CD14-positive monocyte (primary cell): ENCODE results near the gene EVA1C. TPM values are rescaled to one million over a fixed set of nuclear protein-coding genes. Genes with fewer than 3 reads are reported as not detected.

Experiments used
- DNase-seq, 3 donors: peaks; one replicate each; pipeline ENCODE4 v3.0.0-alpha.2; 2011 to 2022
- H2AFZ ChIP-seq: 2 replicates; pipeline ENCODE4 v1.6.0; 2012; ENCODE audit warnings: mild to moderate bottlenecking, low read depth, low read length, inconsistent platforms; ENCODE audit not compliant: insufficient read depth, poor library complexity, severe bottlenecking
- H3K27ac ChIP-seq, 2 donors: 1 replicate in 1 of 2; 2 replicates in 1 of 2; pipeline ENCODE4 v1.5.1; 2012 to 2013; ENCODE audit warnings: low read length in 2 of 2, control low read depth in 1 of 2, inconsistent platforms in 1 of 2, low read depth in 1 of 2, mild to moderate bottlenecking in 1 of 2
- H3K27me3 ChIP-seq, 2 donors: one replicate each; pipeline versions ENCODE4 v1.6.0 to v1.6.1; 2011 to 2013; ENCODE audit warnings: low read length in 2 of 2; ENCODE audit not compliant: control insufficient read depth in 2 of 2, insufficient read depth in 2 of 2
- H3K36me3 ChIP-seq, 2 donors: replicated peaks in 1 of 2; 1 replicate in 1 of 2; 2 replicates in 1 of 2; pipeline versions ENCODE4 v1.5.1 to v1.6.1; 2012 to 2013; ENCODE audit warnings: low read length in 2 of 2, control low read depth in 1 of 2, inconsistent platforms in 1 of 2, mild to moderate bottlenecking in 1 of 2; ENCODE audit not compliant: insufficient read depth in 2 of 2, control insufficient read depth in 1 of 2
- H3K4me1 ChIP-seq, 2 donors: 1 replicate in 1 of 2; 2 replicates in 1 of 2; pipeline versions ENCODE4 v1.5.1 to v1.6.1; 2012 to 2013; ENCODE audit warnings: low read length in 2 of 2, control low read depth in 1 of 2, inconsistent platforms in 1 of 2, mild to moderate bottlenecking in 1 of 2, moderate library complexity in 1 of 2; ENCODE audit not compliant: insufficient read depth in 2 of 2, control insufficient read depth in 1 of 2
- H3K4me2 ChIP-seq: replicated peaks from 2 replicates; pipeline ENCODE3; 2012; ENCODE audit warnings: low read length, moderate library complexity, mild to moderate bottlenecking; ENCODE audit not compliant: poor library complexity, severe bottlenecking; ENCODE audit errors: extremely low read depth
- H3K4me3 ChIP-seq, 3 experiments: fragments of 200-600 bp in 1 of 3; sonication (generic) in 1 of 3; replicated peaks in 1 of 3; 1 replicate in 2 of 3; 2 replicates in 1 of 3; pipeline ENCODE4 v1.5.1; 2011 to 2013; ENCODE audit warnings: low read length in 3 of 3, mild to moderate bottlenecking in 3 of 3, control low read depth in 2 of 3, low read depth in 2 of 3, inconsistent platforms in 1 of 3, moderate library complexity in 1 of 3
- H3K79me2 ChIP-seq: 2 replicates; pipeline ENCODE4 v1.6.0; 2012; ENCODE audit warnings: mild to moderate bottlenecking, control low read depth, inconsistent platforms, low read length, moderate library complexity; ENCODE audit not compliant: insufficient read depth
- H3K9ac ChIP-seq: 2 replicates; pipeline ENCODE4 v1.6.0; 2017; ENCODE audit warnings: low read length, mild to moderate bottlenecking; ENCODE audit not compliant: insufficient read depth, poor library complexity, severe bottlenecking
- H3K9me3 ChIP-seq, 2 donors: replicated peaks in 1 of 2; 1 replicate in 1 of 2; 2 replicates in 1 of 2; pipeline versions ENCODE4 v1.5.1 to v1.6.1; 2012 to 2013; ENCODE audit warnings: low read length in 2 of 2, control low read depth in 1 of 2; ENCODE audit not compliant: control insufficient read depth in 1 of 2, insufficient read depth in 1 of 2
- H4K20me1 ChIP-seq: 2 replicates; pipeline ENCODE4 v1.6.0; 2012; ENCODE audit warnings: mild to moderate bottlenecking, low read length, control low read depth, moderate library complexity; ENCODE audit not compliant: insufficient read depth
- H3K27ac Mint-ChIP-seq, 7 donors: one replicate each; pipeline ENCODE4 v1.8.0; 2020; ENCODE audit warnings: mild to moderate bottlenecking in 7 of 7, mixed read lengths in 7 of 7, moderate library complexity in 6 of 7, inconsistent platforms in 2 of 7
- H3K27me3 Mint-ChIP-seq, 3 donors: one replicate each; pipeline ENCODE4 v1.8.0; 2021 to 2022; ENCODE audit warnings: low read depth in 3 of 3, mild to moderate bottlenecking in 3 of 3, mixed read lengths in 3 of 3, moderate library complexity in 3 of 3, inconsistent platforms in 1 of 3
- H3K36me3 Mint-ChIP-seq, 2 donors: one replicate each; pipeline ENCODE4 v1.8.0; 2020; ENCODE audit warnings: mixed read lengths in 2 of 2, inconsistent platforms in 1 of 2, mild to moderate bottlenecking in 1 of 2
- H3K4me1 Mint-ChIP-seq: one replicate; pipeline ENCODE4 v1.8.0; 2020; ENCODE audit warnings: mild to moderate bottlenecking, mixed read lengths
- H3K4me3 Mint-ChIP-seq, 2 donors: one replicate each; pipeline ENCODE4 v1.8.0; 2020; ENCODE audit warnings: mild to moderate bottlenecking in 2 of 2, mixed read lengths in 2 of 2, moderate library complexity in 1 of 2
- H3K9me3 Mint-ChIP-seq, 7 donors: one replicate each; pipeline ENCODE4 v1.8.0; 2020 to 2022; ENCODE audit warnings: mixed read lengths in 7 of 7, mild to moderate bottlenecking in 6 of 7, moderate library complexity in 6 of 7, inconsistent platforms in 2 of 7
- CTCF ChIP-seq: fragments of 200-600 bp; IDR thresholded peaks from one replicate; pipeline ENCODE4 v1.8.0; 2022; ENCODE audit warnings: antibody characterized with exemption, mild to moderate bottlenecking
- WGBS: methylation state at CpG from one replicate; pipeline ENCODE4 v1.1.5; 2013; ENCODE audit warnings: missing lambda C conversion rate; ENCODE audit not compliant: insufficient coverage; 5-methylcytosine and 5-hydroxymethylcytosine counted together
- intact Hi-C, 2 donors: fragments of 100-400 bp; cut with micrococcal nuclease; formaldehyde crosslinking; loops; one replicate each; pipeline versions ENCODE4 v1.15.0 to v1.15.1; 2023
- polyA plus RNA-seq, 3 donors: library from polyadenylated mRNA; depleted of rRNA in 1 of 3; unstranded in 2 of 3; stranded (reverse) in 1 of 3; fragments of 300-500 nt in 2 of 3; fragments of >200 nt in 1 of 3; fragmentation: Illumina TruSeq in 2 of 3; gene quantifications; 1 replicate in 2 of 3; 2 replicates in 1 of 3; pipeline ENCODE4 v1.2.3, GENCODE V29; 2012 to 2021

EVA1C gene
- polyA plus RNA-seq, 3 donors: 0.37 to 0.73 (median 0.63) TPM

DNA sequence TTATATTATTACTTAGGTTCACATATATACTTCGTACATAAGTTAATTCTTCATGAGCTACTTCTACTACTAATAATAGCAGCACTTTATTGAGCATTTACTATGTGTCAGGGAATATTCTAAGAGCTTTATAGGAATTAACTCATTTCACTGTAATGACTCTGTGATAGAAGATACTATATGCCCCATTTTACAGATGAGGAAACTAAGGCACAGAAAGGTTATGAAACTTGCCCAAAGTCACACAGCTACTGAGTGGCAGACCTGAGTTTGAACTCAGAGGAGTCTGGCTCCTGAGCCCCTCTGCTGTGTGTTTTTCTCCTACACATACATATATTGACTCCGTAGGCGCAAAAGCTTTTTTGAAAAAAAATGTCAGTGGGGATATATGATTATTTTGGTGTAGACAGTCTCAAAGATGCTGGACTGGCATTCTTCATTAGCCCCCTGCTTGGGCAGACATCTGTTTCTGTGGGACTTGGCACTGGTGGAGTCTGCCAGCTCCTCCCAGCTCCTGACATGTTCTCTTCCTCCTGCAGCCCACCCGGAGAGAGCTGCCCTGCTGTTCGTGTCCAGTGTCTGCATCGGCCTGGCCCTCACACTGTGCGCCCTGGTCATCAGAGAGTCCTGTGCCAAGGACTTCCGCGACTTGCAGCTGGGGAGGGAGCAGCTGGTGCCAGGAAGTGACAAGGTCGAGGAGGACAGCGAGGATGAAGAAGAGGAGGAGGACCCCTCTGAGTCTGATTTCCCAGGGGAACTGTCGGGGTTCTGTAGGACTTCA lies 102.0 kb downstream of the EVA1C start:
- 79% methylated on average over 6 of the region's 12 CpGs for WGBS
- Mint-ChIP-seq H3K4me3 (no peak overlapping the region), H3K27ac (no peak overlapping the region), H3K9me3 (peaks cover 2 to 8% (median 6%) of the 10 kb centered on the region in 7 donors), H3K36me3 (no peaks in the 10 kb centered on the region), H3K27me3 (peaks cover 0 to 4% (median 3%) of the 10 kb centered on the region in 3 donors), H3K4me1 (peaks cover 11% of the 10 kb centered on the region)
- H2AFZ ChIP-seq: no peak overlapping the region
- H3K79me2 ChIP-seq: no peaks in the 10 kb centered on the region
- H3K4me3 ChIP-seq: no peak overlapping the region
- intact Hi-C loops: no loop called here
- H3K9ac ChIP-seq: no peak overlapping the region
- no peak for DNase-seq
- no peaks in the 10 kb centered on the region for H3K27me3 ChIP-seq
- H3K4me1 ChIP-seq: no peaks in the 10 kb centered on the region
- H3K4me2 ChIP-seq: no peak overlapping the region
- H4K20me1 ChIP-seq: no peaks in the 10 kb centered on the region
- H3K27ac ChIP-seq: no peak overlapping the region
- H3K9me3 ChIP-seq: peaks cover 0 to 14% of the 10 kb centered on the region in 2 donors
- no peaks in the 10 kb centered on the region for H3K36me3 ChIP-seq
- no peak for TF ChIP-seq CTCF

- no peaks in the 10 kb centered on the region for H3K79me2 ChIP-seq
- H4K20me1 ChIP-seq: no peaks in the 10 kb centered on the region
- Mint-ChIP-seq H3K27ac (no peak overlapping the region), H3K9me3 (peaks cover 0 to 9% (median 4%) of the 10 kb centered on the region in 7 donors), H3K36me3 (no peaks in the 10 kb centered on the region), H3K27me3 (peaks cover 1 to 4% (median 2%) of the 10 kb centered on the region in 3 donors), H3K4me3 (no peak overlapping the region), H3K4me1 (peaks cover 12% of the 10 kb centered on the region)
- DNase-seq: no peak
- H3K36me3 ChIP-seq: no peaks in the 10 kb centered on the region
- no peaks in the 10 kb centered on the region for H3K4me1 ChIP-seq
- no peak overlapping the region for H3K27ac ChIP-seq
- no peak overlapping the region for H3K4me3 ChIP-seq
- intact Hi-C loops: no loop called here
- no peak for TF ChIP-seq CTCF
- no peak overlapping the region for H2AFZ ChIP-seq
- 0% methylated on average over 2 of the region's 5 CpGs for WGBS
- no peak overlapping the region for H3K9ac ChIP-seq
- peaks cover 0 to 14% of the 10 kb centered on the region in 2 donors for H3K9me3 ChIP-seq
- no peak overlapping the region for H3K4me2 ChIP-seq
- H3K27me3 ChIP-seq: no peaks in the 10 kb centered on the region
Measured at GRCh38 chr21:32515874-32516273, 103.4 kb downstream of the EVA1C start.
